HL-60 (cell line): ENCODE measurements around the gene TNFSF11.

Experiments
- CTCF ChIP-seq: IDR thresholded peaks from one replicate; pipeline ENCODE4 v1.5.1; 2011; ENCODE audit warnings: low read length, control low read depth, inconsistent platforms; ENCODE audit not compliant: insufficient read depth
- POLR2AphosphoS5 ChIP-seq: IDR thresholded peaks from 2 replicates; pipeline ENCODE4 v1.6.1; 2012; ENCODE audit warnings: low read depth

DNA sequence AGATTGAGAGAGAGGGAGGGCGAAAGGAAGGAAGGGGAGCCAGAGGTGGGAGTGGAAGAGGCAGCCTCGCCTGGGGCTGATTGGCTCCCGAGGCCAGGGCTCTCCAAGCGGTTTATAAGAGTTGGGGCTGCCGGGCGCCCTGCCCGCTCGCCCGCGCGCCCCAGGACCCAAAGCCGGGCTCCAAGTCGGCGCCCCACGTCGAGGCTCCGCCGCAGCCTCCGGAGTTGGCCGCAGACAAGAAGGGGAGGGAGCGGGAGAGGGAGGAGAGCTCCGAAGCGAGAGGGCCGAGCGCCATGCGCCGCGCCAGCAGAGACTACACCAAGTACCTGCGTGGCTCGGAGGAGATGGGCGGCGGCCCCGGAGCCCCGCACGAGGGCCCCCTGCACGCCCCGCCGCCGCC lies at the start of gene TNFSF11:
- TF ChIP-seq CTCF, result no peak
- TF ChIP-seq POLR2AphosphoS5, result no peak
